ENCODE results near the gene FZD2. TPM values are rescaled to one million over a fixed set of nuclear protein-coding genes. Genes with fewer than 3 reads are reported as not detected.

Gene FZD2
- total and polyA plus RNA-seq, 9 of the 15 experiments (the other 6 are each of a cell fraction or from before 2014, with no cell fraction given) = 0.03 to 4.5 (median 1.1) TPM; not detected in 1

GRCh38 chr17:44584443-44584842 lies 27.2 kb downstream of the FZD2 start:
- H3K4me2 ChIP-seq (ENCODE audit: insufficient read depth, low read length) = no peak overlapping the region
- CTCF ChIA-PET (ENCODE audit: low intra/inter-chr PET ratio) = no interaction called here
- no peak for DNase-seq (ENCODE audit: extremely low read depth in 1 of 4, low spot score in 3 of 4)
- BruUV-seq (replicated peaks) = no TSS peak
- no peaks in the 10 kb centered on the region for H3K9me1 ChIP-seq (ENCODE audit: control insufficient read depth, insufficient read depth, low read length)
- in situ Hi-C loops (cut with MboI) (no loop called here), intact Hi-C loops (cut with micrococcal nuclease) (no loop called here)
- peaks cover 0 to 3% of the 10 kb centered on the region in 2 experiments; a peak in 2 of 5 replicates for H3K4me1 ChIP-seq (replicated peaks in 1 of 2; ENCODE audit: control insufficient read depth in 2 of 2, insufficient read depth in 2 of 2, low read length in 2 of 2)
- H4K20me1 ChIP-seq (replicated peaks; ENCODE audit: control insufficient read depth, insufficient read depth, low read length) = peaks cover 14% of the 10 kb centered on the region
- no peak for FAIRE-seq
- H3K4me3 ChIP-seq = no peak overlapping the region
- ATAC-seq = no peak
- no peak for TF ChIP-seq ZSCAN29 (IDR thresholded peaks at IDR 0.05)
- no peak for TF ChIP-seq TCF7 (IDR thresholded peaks at IDR 0.05; ENCODE audit: borderline replicate concordance)
- POLR2A ChIA-PET = no interaction called here
- H2AFZ ChIP-seq (ENCODE audit: low read depth, low read length) = no peak overlapping the region
- no peak overlapping the region for H3K9ac ChIP-seq (ENCODE audit: insufficient read depth in 1 of 2, low read depth in 2 of 2, low read length in 2 of 2)
- H3K9me3 ChIP-seq (replicated peaks; ENCODE audit: control insufficient read depth, insufficient read depth, low read depth, low read length) = no peaks in the 10 kb centered on the region
- no peak overlapping the region for H3K27ac ChIP-seq (ENCODE audit: extremely low read depth, low read depth, low read length)
- H3K36me3 ChIP-seq (ENCODE audit: control insufficient read depth, insufficient read depth, low read length) = no peaks in the 10 kb centered on the region
- 33% methylated on average over 13 of the region's 13 CpGs for WGBS (ENCODE audit: insufficient coverage, low coverage, missing lambda C conversion rate)
- H3K27me3 ChIP-seq (ENCODE audit: control insufficient read depth in 2 of 2, insufficient read depth in 2 of 2, low read length in 2 of 2) = peaks cover 21 to 44% of the 10 kb centered on the region in 2 experiments
- H3K79me2 ChIP-seq (ENCODE audit: control insufficient read depth, insufficient read depth, low read length) = no peaks in the 10 kb centered on the region

- Histone ChIP-seq H3K9me1 (ENCODE audit: control insufficient read depth, insufficient read depth, low read length) (no peaks in the 10 kb centered on the region), H3K27me3 (ENCODE audit: control insufficient read depth in 2 of 2, insufficient read depth in 2 of 2, low read length in 2 of 2) (peaks cover 16 to 53% of the 10 kb centered on the region in 2 experiments), H3K9me3 (replicated peaks; ENCODE audit: control insufficient read depth, insufficient read depth, low read depth, low read length) (no peaks in the 10 kb centered on the region), H3K4me3 (no peak overlapping the region), H2AFZ (ENCODE audit: low read depth, low read length) (no peak overlapping the region), H3K4me1 (replicated peaks in 1 of 2; ENCODE audit: control insufficient read depth in 2 of 2, insufficient read depth in 2 of 2, low read length in 2 of 2) (peaks cover 0 to 3% of the 10 kb centered on the region in 2 experiments; a peak in 2 of 5 replicates), H3K4me2 (ENCODE audit: insufficient read depth, low read length) (no peak overlapping the region), H3K9ac (ENCODE audit: insufficient read depth in 1 of 2, low read depth in 2 of 2, low read length in 2 of 2) (no peak overlapping the region), H3K79me2 (ENCODE audit: control insufficient read depth, insufficient read depth, low read length) (no peaks in the 10 kb centered on the region), H3K27ac (ENCODE audit: extremely low read depth, low read depth, low read length) (no peak overlapping the region), H4K20me1 (replicated peaks; ENCODE audit: control insufficient read depth, insufficient read depth, low read length) (peaks cover 14% of the 10 kb centered on the region), H3K36me3 (ENCODE audit: control insufficient read depth, insufficient read depth, low read length) (no peaks in the 10 kb centered on the region)
- BruUV-seq (replicated peaks) = no TSS peak
- DNase-seq (ENCODE audit: extremely low read depth in 1 of 4, low spot score in 3 of 4) = no peak
- FAIRE-seq = no peak
- CTCF ChIA-PET (ENCODE audit: low intra/inter-chr PET ratio) = no interaction called here
- POLR2A ChIA-PET = no interaction called here
- intact Hi-C loops (cut with micrococcal nuclease) (no loop called here), in situ Hi-C loops (cut with MboI) (no loop called here)
- 1% methylated on average over 7 of the region's 7 CpGs for WGBS (ENCODE audit: insufficient coverage, low coverage, missing lambda C conversion rate)
- ATAC-seq = no peak
- TF ChIP-seq PTTG1 (tag; IDR thresholded peaks at IDR 0.05; ENCODE audit: low read depth) (no peak), PKNOX1 (IDR thresholded peaks at IDR 0.05) (peak; percentile 58; the same call in 1 of the 2 replicates)
Measured at GRCh38 chr17:44585315-44585714, 28.0 kb downstream of the FZD2 start.

All from K562 (cell line).